DMS114 treated with DMSO at 0.1 percent for 48 hours (cell line): ENCODE results near the gene RNASEH2B.

Source experiments
- DNase-seq: peaks from one replicate; lab custom pipeline; 2025; ENCODE audit not compliant: unreplicated experiment; lab: John Stamatoyannopoulos, UW

The RNASEH2B gene

GRCh38 chr13:50936679-50937078 lies 27.1 kb downstream of the RNASEH2B start:
- no peak for DNase-seq

GRCh38 chr13:50940509-50940908 lies 30.9 kb downstream of the RNASEH2B start:
- no peak for DNase-seq

GRCh38 chr13:50941146-50941545 lies 31.6 kb downstream of the RNASEH2B start:
- DNase-seq = no peak

- DNase-seq = no peak
These were observed 33.2 kb downstream of the RNASEH2B start for GRCh38 chr13:50942630-50943311.

- no peak for DNase-seq
These were observed 36.1 kb downstream of the RNASEH2B start for GRCh38 chr13:50945669-50946068.

- DNase-seq = no peak
These were observed 39.0 kb downstream of the RNASEH2B start for GRCh38 chr13:50948601-50949000.

GRCh38 chr13:50950849-50951248 lies 41.3 kb downstream of the RNASEH2B start:
- DNase-seq = no peak

- no peak for DNase-seq
These were observed 41.8 kb downstream of the RNASEH2B start for GRCh38 chr13:50951366-50951765.

GRCh38 chr13:50955241-50955640 lies 45.6 kb downstream of the RNASEH2B start:
- no peak for DNase-seq

GRCh38 chr13:50955798-50956197 lies 46.2 kb downstream of the RNASEH2B start:
- no peak for DNase-seq

- DNase-seq = no peak
These were observed 48.0 kb downstream of the RNASEH2B start for GRCh38 chr13:50957620-50958019.

- no peak for DNase-seq
These were observed 60.1 kb downstream of the RNASEH2B start for GRCh38 chr13:50969691-50970090.

- no peak for DNase-seq
These were observed 61.4 kb downstream of the RNASEH2B start for GRCh38 chr13:50970956-50971355.

GRCh38 chr13:50974268-50974667 lies 64.7 kb downstream of the RNASEH2B start:
- DNase-seq = no peak

- no peak for DNase-seq
These were observed 69.6 kb downstream of the RNASEH2B start for GRCh38 chr13:50979187-50979586.

GRCh38 chr13:50981686-50982085 lies 72.1 kb downstream of the RNASEH2B start:
- DNase-seq = no peak

- DNase-seq = no peak
These were observed 79.9 kb downstream of the RNASEH2B start for GRCh38 chr13:50989476-50989875.

GRCh38 chr13:50990065-50990817 lies 80.7 kb downstream of the RNASEH2B start:
- DNase-seq = no peak

- no peak for DNase-seq
These were observed 81.4 kb downstream of the RNASEH2B start for GRCh38 chr13:50990818-50991506.

GRCh38 chr13:50991579-50992521 lies 82.3 kb downstream of the RNASEH2B start:
- no peak for DNase-seq

- no peak for DNase-seq
These were observed 83.8 kb downstream of the RNASEH2B start for GRCh38 chr13:50993371-50993770.
